Measurements from ENCODE around the gene VIM. TPM values are rescaled to one million over a fixed set of nuclear protein-coding genes. Genes with fewer than 3 reads are reported as not detected.

The VIM gene
- total RNA-seq, 2 experiments from 2014 or later: 0.88 to 3.4 TPM

- no peak for TF ChIP-seq EZH2phosphoT487 (IDR thresholded peaks at IDR 0.05; ENCODE audit: borderline replicate concordance, low read depth, low read length)
- TF ChIP-seq, protein P1, sequence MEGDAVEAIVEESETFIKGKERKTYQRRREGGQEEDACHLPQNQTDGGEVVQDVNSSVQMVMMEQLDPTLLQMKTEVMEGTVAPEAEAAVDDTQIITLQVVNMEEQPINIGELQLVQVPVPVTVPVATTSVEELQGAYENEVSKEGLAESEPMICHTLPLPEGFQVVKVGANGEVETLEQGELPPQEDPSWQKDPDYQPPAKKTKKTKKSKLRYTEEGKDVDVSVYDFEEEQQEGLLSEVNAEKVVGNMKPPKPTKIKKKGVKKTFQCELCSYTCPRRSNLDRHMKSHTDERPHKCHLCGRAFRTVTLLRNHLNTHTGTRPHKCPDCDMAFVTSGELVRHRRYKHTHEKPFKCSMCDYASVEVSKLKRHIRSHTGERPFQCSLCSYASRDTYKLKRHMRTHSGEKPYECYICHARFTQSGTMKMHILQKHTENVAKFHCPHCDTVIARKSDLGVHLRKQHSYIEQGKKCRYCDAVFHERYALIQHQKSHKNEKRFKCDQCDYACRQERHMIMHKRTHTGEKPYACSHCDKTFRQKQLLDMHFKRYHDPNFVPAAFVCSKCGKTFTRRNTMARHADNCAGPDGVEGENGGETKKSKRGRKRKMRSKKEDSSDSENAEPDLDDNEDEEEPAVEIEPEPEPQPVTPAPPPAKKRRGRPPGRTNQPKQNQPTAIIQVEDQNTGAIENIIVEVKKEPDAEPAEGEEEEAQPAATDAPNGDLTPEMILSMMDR (conservative IDR thresholded peaks at IDR 0.05; ENCODE audit: low read length): no peak
- Histone ChIP-seq H3K9me3 (ENCODE audit: low read length) (no peaks in the 10 kb centered on the region), H4K20me1 (ENCODE audit: insufficient read depth, low read length) (no peaks in the 10 kb centered on the region), H3K79me2 (ENCODE audit: insufficient read depth, low read depth, low read length) (no peaks in the 10 kb centered on the region), H3K9me2 (ENCODE audit: insufficient read depth, low read length) (no peaks in the 10 kb centered on the region), H3K27ac (ENCODE audit: low read depth, low read length, poor library complexity, severe bottlenecking) (no peak overlapping the region), H3K4me1 (ENCODE audit: insufficient read depth, low read length, poor library complexity, severe bottlenecking) (no peaks in the 10 kb centered on the region), H3K4me3 (ENCODE audit: low read depth, low read length, poor library complexity, severe bottlenecking) (no peak overlapping the region), H2AFZ (ENCODE audit: low read length) (no peak overlapping the region), H3K4me2 (ENCODE audit: low read length) (no peak overlapping the region), H3K36me3 (ENCODE audit: insufficient read depth, low read length) (no peaks in the 10 kb centered on the region)
- ChIA-PET CTCF (ENCODE audit: unreplicated experiment) (no interaction called here), POLR2A (interaction anchor here (0.5 to 0.7 kb wide), 4 partner anchors 69 to 481 kb away, joined by 3 to 4 read pairs (median 4); no protein-coding TSS in a partner anchor)
- intact Hi-C loops (cut with micrococcal nuclease; ENCODE audit: unreplicated experiment): no loop called here
- BruUV-seq (replicated peaks): no TSS peak
- no peak for DNase-seq (ENCODE audit: low spot score)
These were observed 13.7 kb downstream of the VIM start for GRCh38 chr10:17241611-17242333.

GRCh38 chr10:17244700-17245365, 16.8 kb downstream of the VIM start:
- Histone ChIP-seq H3K9me2 (ENCODE audit: insufficient read depth, low read length) (no peaks in the 10 kb centered on the region), H3K27ac (ENCODE audit: low read depth, low read length, poor library complexity, severe bottlenecking) (no peak overlapping the region), H3K79me2 (ENCODE audit: insufficient read depth, low read depth, low read length) (no peaks in the 10 kb centered on the region), H3K4me1 (ENCODE audit: insufficient read depth, low read length, poor library complexity, severe bottlenecking) (no peaks in the 10 kb centered on the region), H3K9me3 (ENCODE audit: low read length) (no peaks in the 10 kb centered on the region), H4K20me1 (ENCODE audit: insufficient read depth, low read length) (no peaks in the 10 kb centered on the region), H3K4me3 (ENCODE audit: low read depth, low read length, poor library complexity, severe bottlenecking) (no peak overlapping the region), H2AFZ (ENCODE audit: low read length) (no peak overlapping the region), H3K36me3 (ENCODE audit: insufficient read depth, low read length) (no peaks in the 10 kb centered on the region), H3K4me2 (ENCODE audit: low read length) (no peak overlapping the region)
- intact Hi-C loops (cut with micrococcal nuclease; ENCODE audit: unreplicated experiment): no loop called here
- BruUV-seq (replicated peaks): no TSS peak
- TF ChIP-seq, protein P1 (conservative IDR thresholded peaks at IDR 0.05; ENCODE audit: low read length): no peak
- TF ChIP-seq EZH2phosphoT487 (IDR thresholded peaks at IDR 0.05; ENCODE audit: borderline replicate concordance, low read depth, low read length): no peak
- no peak for DNase-seq (ENCODE audit: low spot score)
- POLR2A ChIA-PET: no interaction called here
- CTCF ChIA-PET (ENCODE audit: unreplicated experiment): no interaction called here

DNA sequence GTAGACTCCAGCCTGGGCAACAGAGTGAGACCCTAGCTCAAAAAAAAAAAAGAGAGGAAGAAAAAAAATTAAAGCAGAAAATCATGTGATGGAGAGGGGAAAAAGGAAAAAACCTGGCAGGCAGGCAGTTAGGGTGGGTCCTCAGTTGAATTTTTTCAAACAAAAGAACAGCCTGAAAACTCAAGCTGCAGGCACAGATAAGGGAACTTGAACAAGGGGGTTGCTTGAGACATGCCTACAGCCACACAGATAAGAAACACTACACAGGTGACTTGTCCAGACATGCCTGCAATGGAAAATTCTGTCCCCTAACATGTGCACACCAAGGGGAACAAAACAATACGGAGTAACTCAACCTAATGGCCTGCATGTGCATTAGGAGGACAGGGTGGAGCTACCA, 19.2 kb downstream of the VIM start:
- ChIA-PET POLR2A (interaction anchor here (0.6 kb wide), 1 partner anchor 487 kb away, joined by 3 read pairs; no protein-coding TSS in a partner anchor), CTCF (ENCODE audit: unreplicated experiment) (no interaction called here)
- Histone ChIP-seq H3K4me1 (ENCODE audit: insufficient read depth, low read length, poor library complexity, severe bottlenecking) (no peaks in the 10 kb centered on the region), H3K79me2 (ENCODE audit: insufficient read depth, low read depth, low read length) (no peaks in the 10 kb centered on the region), H3K4me2 (ENCODE audit: low read length) (no peak overlapping the region), H3K36me3 (ENCODE audit: insufficient read depth, low read length) (no peaks in the 10 kb centered on the region), H3K9me3 (ENCODE audit: low read length) (no peaks in the 10 kb centered on the region), H3K27ac (ENCODE audit: low read depth, low read length, poor library complexity, severe bottlenecking) (no peak overlapping the region), H4K20me1 (ENCODE audit: insufficient read depth, low read length) (no peaks in the 10 kb centered on the region), H3K4me3 (ENCODE audit: low read depth, low read length, poor library complexity, severe bottlenecking) (no peak overlapping the region), H3K9me2 (ENCODE audit: insufficient read depth, low read length) (no peaks in the 10 kb centered on the region), H2AFZ (ENCODE audit: low read length) (no peak overlapping the region)
- BruUV-seq (replicated peaks): no TSS peak
- TF ChIP-seq, protein P1 (conservative IDR thresholded peaks at IDR 0.05; ENCODE audit: low read length): no peak
- TF ChIP-seq EZH2phosphoT487 (IDR thresholded peaks at IDR 0.05; ENCODE audit: borderline replicate concordance, low read depth, low read length): no peak
- intact Hi-C loops (cut with micrococcal nuclease; ENCODE audit: unreplicated experiment): no loop called here
- no peak for DNase-seq (ENCODE audit: low spot score)
